Fibroblast of lung (primary cell): Measurements from ENCODE around the gene GPR132. TPM values are rescaled to one million over a fixed set of nuclear protein-coding genes. Genes with fewer than 3 reads are reported as not detected.
"Not testable (repeated sequence)": the region's sequence is repeated elsewhere in the genome, so short reads cannot be mapped to it uniquely, and the experiment has no call there.

Experiments used
- DNase-seq, 2 donors: peaks; one replicate each; pipeline versions ENCODE4 v3.0.0 to v3.0.0-alpha.2; 2010; ENCODE audit warnings: low read depth in 2 of 2
- H2AFZ ChIP-seq: 2 replicates; pipeline ENCODE4 v1.5.1; 2012; ENCODE audit warnings: low read length, control low read depth, inconsistent platforms
- H3K27ac ChIP-seq: 2 replicates; pipeline ENCODE4 v1.5.1; 2011; ENCODE audit warnings: low read length, control low read depth; ENCODE audit not compliant: insufficient read depth
- H3K27me3 ChIP-seq: 2 replicates; pipeline ENCODE4 v1.5.1; 2011; ENCODE audit warnings: mild to moderate bottlenecking, low read length; ENCODE audit not compliant: control insufficient read depth, insufficient read depth
- H3K36me3 ChIP-seq: 2 replicates; pipeline ENCODE4 v1.5.1; 2011; ENCODE audit warnings: low read length; ENCODE audit not compliant: control insufficient read depth, insufficient read depth
- H3K4me1 ChIP-seq: 2 replicates; pipeline ENCODE4 v1.5.1; 2011; ENCODE audit warnings: low read length; ENCODE audit not compliant: control insufficient read depth, insufficient read depth; ENCODE audit errors: extremely low read depth
- H3K4me2 ChIP-seq: 2 replicates; pipeline ENCODE4 v1.5.1; 2011; ENCODE audit warnings: low read length, control low read depth; ENCODE audit not compliant: insufficient read depth; ENCODE audit errors: extremely low read depth
- H3K4me3 ChIP-seq, 4 experiments: fragments of 200-600 bp in 1 of 4; sonication (generic) in 1 of 4; replicated peaks in 1 of 4; 2 replicates each; pipeline ENCODE4 v1.5.1; 2011 to 2016; ENCODE audit warnings: low read length in 4 of 4, low read depth in 3 of 4, mild to moderate bottlenecking in 3 of 4, control low read depth in 2 of 4, inconsistent platforms in 1 of 4, mixed read lengths in 1 of 4; ENCODE audit not compliant: insufficient read depth in 1 of 4; ENCODE audit errors: control extremely low read depth in 1 of 4
- H3K79me2 ChIP-seq: 2 replicates; pipeline ENCODE4 v1.5.1; 2012; ENCODE audit warnings: mild to moderate bottlenecking, low read length, inconsistent platforms; ENCODE audit not compliant: control insufficient read depth, insufficient read depth
- H3K9ac ChIP-seq: 2 replicates; pipeline ENCODE4 v1.5.1; 2011; ENCODE audit warnings: mild to moderate bottlenecking, low read length, control low read depth; ENCODE audit not compliant: insufficient read depth
- H3K9me3 ChIP-seq: 2 replicates; pipeline ENCODE4 v1.5.1; 2012; ENCODE audit warnings: low read depth, low read length; ENCODE audit not compliant: control insufficient read depth, insufficient read depth
- H4K20me1 ChIP-seq: 2 replicates; pipeline ENCODE4 v1.5.1; 2011; ENCODE audit warnings: low read length; ENCODE audit not compliant: control insufficient read depth, insufficient read depth; ENCODE audit errors: extremely low read depth
- CTCF ChIP-seq, 2 donors: IDR thresholded peaks in 1 of 2; conservative IDR thresholded peaks in 1 of 2; 1 replicate in 1 of 2; 2 replicates in 1 of 2; pipeline ENCODE4 v1.5.1; 2011 to 2012; ENCODE audit warnings: low read length in 2 of 2, control low read depth in 1 of 2, inconsistent platforms in 1 of 2, low read depth in 1 of 2, mild to moderate bottlenecking in 1 of 2
- EZH2 ChIP-seq: IDR thresholded peaks from 2 replicates; pipeline ENCODE4 v1.5.1; 2012; ENCODE audit warnings: low read length, control low read depth, mild to moderate bottlenecking; ENCODE audit errors: missing control alignments
- polyA minus RNA-seq: library from RNA; depleted of rRNA, polyadenylated mRNA; stranded (reverse); fragments of >200 nt; gene quantifications from 2 replicates; pipeline ENCODE4 v1.2.3, GENCODE V29; 2011; ENCODE audit warnings: low replicate concordance
- polyA plus RNA-seq, 2 donors: library from polyadenylated mRNA; depleted of rRNA in 1 of 2; stranded (reverse) in 1 of 2; unstranded in 1 of 2; fragments of >200 nt; gene quantifications; 2 replicates each; pipeline ENCODE4 v1.2.1, GENCODE V29; 2011 to 2012; ENCODE audit warnings: missing spikeins in 1 of 2
- total RNA-seq: library from RNA; depleted of rRNA; stranded (reverse); fragments of >200 nt; gene quantifications from 2 replicates; pipeline ENCODE4 v1.2.1, GENCODE V29; 2014

GPR132 gene
- total RNA-seq (0.17 and 0.26 TPM in 2 replicates), polyA plus RNA-seq (not detected in 2 replicates), polyA minus RNA-seq (not detected in 2 replicates)
- 0.05 TPM in 1 of 2 replicates, not detected in the other for polyA plus RNA-seq (2012)

GRCh38 chr14:105065280-105066228, at the start of gene GPR132:
Gene GPR132, minus strand, starts transcription at chr14:105065430. Its CDS starts 10,010 bp downstream, at chr14:105055420.
- no peak within 1 kb of the TSS for H3K27ac ChIP-seq
- H3K79me2 ChIP-seq, result no peaks in the 10 kb centered on the region
- DNase-seq, result peak in 1 of 2 donors; percentile 54

GRCh38 chr14:105109243-105109642, 44.0 kb upstream of the GPR132 start:
- not testable (repeated sequence) for DNase-seq, H3K36me3 ChIP-seq, H3K4me2 ChIP-seq, H3K27me3 ChIP-seq, H3K4me3 ChIP-seq, H3K79me2 ChIP-seq, H2AFZ ChIP-seq, H3K4me1 ChIP-seq, H3K9ac ChIP-seq, H3K9me3 ChIP-seq, H4K20me1 ChIP-seq, H3K27ac ChIP-seq

More at GRCh38 chr14:105065280-105066228, at the start of gene GPR132:
- H4K20me1 ChIP-seq, result no peaks in the 10 kb centered on the region
- no peak within 1 kb of the TSS for H3K9ac ChIP-seq
- TF ChIP-seq EZH2, result no peak
- TF ChIP-seq CTCF (conservative IDR thresholded peaks at IDR 0.05 in 1 of 2, IDR thresholded peaks at IDR 0.05 in 1 of 2; ENCODE audit: low read depth in 1 of 2, low read length in 2 of 2), result no peak
- no peak within 1 kb of the TSS for H2AFZ ChIP-seq
- no peak within 1 kb of the TSS for H3K4me3 ChIP-seq
- H3K27me3 ChIP-seq, result peaks cover 5% of the 10 kb centered on the region
- H3K9me3 ChIP-seq, result no peaks in the 10 kb centered on the region
- no peaks in the 10 kb centered on the region for H3K36me3 ChIP-seq
- peaks cover 6% of the 10 kb centered on the region for H3K4me1 ChIP-seq
- no peak within 1 kb of the TSS for H3K4me2 ChIP-seq

GRCh38 chr14:105108516-105108864, 43.3 kb upstream of the GPR132 start:
- Histone ChIP-seq H3K9ac (no peak overlapping the region), H4K20me1 (no peaks in the 10 kb centered on the region), H3K27ac (no peak overlapping the region), H3K4me1 (no peaks in the 10 kb centered on the region), H3K9me3 (no peaks in the 10 kb centered on the region), H3K36me3 (no peaks in the 10 kb centered on the region), H2AFZ (no peak overlapping the region), H3K27me3 (peaks cover 7% of the 10 kb centered on the region), H3K4me2 (no peak overlapping the region), H3K79me2 (no peaks in the 10 kb centered on the region), H3K4me3 (no peak overlapping the region)
- DNase-seq, result no peak
- no peak for TF ChIP-seq CTCF (conservative IDR thresholded peaks at IDR 0.05 in 1 of 2, IDR thresholded peaks at IDR 0.05 in 1 of 2; ENCODE audit: low read depth in 1 of 2, low read length in 2 of 2)
- TF ChIP-seq EZH2, result no peak
